Measurements from ENCODE around the gene PSMA6. TPM values are rescaled to one million over a fixed set of nuclear protein-coding genes. Genes with fewer than 3 reads are reported as not detected.

PSMA6 gene
- total RNA-seq, 4 donors from 2014 or later = 70.5 to 143 (median 112) TPM

DNA sequence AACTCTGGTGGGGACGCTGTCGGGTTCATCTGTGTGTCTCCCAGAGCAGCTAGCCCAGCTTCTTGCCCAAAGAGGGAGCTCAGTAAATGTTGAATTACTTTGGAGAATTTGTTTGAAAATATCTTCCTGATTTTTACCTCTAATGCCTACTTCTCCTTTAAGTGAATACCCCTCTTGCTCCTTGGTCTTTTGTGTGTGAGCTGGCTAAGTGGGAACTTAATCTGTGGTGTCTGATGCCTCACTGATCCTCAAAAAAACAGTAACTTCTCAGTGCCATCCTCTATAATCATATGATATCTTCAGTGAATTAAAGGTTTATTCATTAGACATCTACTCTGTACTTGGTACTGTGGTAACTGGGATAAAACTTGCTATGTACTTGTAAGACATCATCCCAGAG is 7.7 kb upstream of the PSMA6 start:
- no peaks in the 10 kb centered on the region for H3K9me3 ChIP-seq
- H3K36me3 ChIP-seq = no peaks in the 10 kb centered on the region
- intact Hi-C loops (cut with DNase I) = no loop called here
- TF ChIP-seq POLR2A (IDR thresholded peaks at IDR 0.05; ENCODE audit: low read depth) = no peak
- no peak for TF ChIP-seq POLR2AphosphoS5 (IDR thresholded peaks at IDR 0.05)
- TF ChIP-seq EP300 (IDR thresholded peaks at IDR 0.05) = no peak
- TF ChIP-seq, protein P1, sequence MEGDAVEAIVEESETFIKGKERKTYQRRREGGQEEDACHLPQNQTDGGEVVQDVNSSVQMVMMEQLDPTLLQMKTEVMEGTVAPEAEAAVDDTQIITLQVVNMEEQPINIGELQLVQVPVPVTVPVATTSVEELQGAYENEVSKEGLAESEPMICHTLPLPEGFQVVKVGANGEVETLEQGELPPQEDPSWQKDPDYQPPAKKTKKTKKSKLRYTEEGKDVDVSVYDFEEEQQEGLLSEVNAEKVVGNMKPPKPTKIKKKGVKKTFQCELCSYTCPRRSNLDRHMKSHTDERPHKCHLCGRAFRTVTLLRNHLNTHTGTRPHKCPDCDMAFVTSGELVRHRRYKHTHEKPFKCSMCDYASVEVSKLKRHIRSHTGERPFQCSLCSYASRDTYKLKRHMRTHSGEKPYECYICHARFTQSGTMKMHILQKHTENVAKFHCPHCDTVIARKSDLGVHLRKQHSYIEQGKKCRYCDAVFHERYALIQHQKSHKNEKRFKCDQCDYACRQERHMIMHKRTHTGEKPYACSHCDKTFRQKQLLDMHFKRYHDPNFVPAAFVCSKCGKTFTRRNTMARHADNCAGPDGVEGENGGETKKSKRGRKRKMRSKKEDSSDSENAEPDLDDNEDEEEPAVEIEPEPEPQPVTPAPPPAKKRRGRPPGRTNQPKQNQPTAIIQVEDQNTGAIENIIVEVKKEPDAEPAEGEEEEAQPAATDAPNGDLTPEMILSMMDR (IDR thresholded peaks at IDR 0.05) = no peak
- H3K4me3 ChIP-seq = no peak overlapping the region
- no peak for DNase-seq (ENCODE audit: extremely low spot score)
- 100% methylated on average over 2 of the region's 2 CpGs for WGBS
- no peaks in the 10 kb centered on the region for H3K27me3 ChIP-seq
- H3K27ac ChIP-seq (replicated peaks in 1 of 4) = no peak overlapping the region
- peaks cover 0 to 10% (median 2%) of the 10 kb centered on the region in 4 donors for H3K4me1 ChIP-seq

DNA sequence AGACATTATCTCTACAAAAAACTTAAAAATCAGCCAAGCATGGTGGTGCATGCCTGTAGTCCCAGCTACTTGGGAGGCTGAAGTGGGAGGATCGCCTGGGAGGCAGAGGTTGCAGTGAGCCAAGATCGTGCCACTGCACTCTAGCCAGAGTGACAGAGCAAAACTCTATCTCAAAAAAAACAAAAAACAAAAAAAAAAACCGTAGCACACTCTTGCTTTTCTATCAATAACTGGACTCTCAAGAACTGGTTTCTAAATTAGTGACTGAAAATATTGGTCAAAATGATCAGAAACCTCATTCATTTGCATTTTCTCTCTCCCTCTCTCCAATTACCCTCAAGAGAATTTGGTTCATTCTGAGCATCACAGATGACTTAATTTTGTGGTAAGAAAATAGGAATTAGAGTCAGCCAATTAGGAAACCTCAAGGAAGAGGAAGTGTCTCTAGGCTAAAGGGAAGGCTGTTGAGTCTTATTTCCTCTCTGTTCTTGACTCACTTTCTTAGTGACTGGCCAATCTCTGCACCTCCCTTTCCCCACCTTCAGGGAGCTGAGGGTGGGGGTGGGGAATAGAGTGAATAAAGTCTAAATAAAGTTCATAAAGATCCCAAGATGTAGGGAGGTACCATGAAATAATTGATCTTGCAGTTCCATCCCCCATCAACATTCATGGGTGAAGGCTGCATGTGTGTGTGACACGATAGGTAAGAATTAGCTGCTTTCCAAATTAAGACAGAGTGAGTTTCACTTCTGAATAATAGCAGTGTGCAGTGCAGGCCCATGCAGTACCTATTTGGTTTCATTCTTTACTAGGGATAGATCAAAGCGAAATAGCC is 6.8 kb upstream of the PSMA6 start:
- Histone ChIP-seq H3K27ac (replicated peaks in 1 of 4) (no peak overlapping the region), H3K27me3 (no peaks in the 10 kb centered on the region), H3K36me3 (no peaks in the 10 kb centered on the region), H3K9me3 (no peaks in the 10 kb centered on the region), H3K4me1 (peaks cover 0 to 10% (median 2%) of the 10 kb centered on the region in 4 donors), H3K4me3 (no peak overlapping the region)
- 89% methylated on average over 5 of the region's 5 CpGs for WGBS
- TF ChIP-seq, protein P1 (IDR thresholded peaks at IDR 0.05) = no peak
- no peak for TF ChIP-seq EP300 (IDR thresholded peaks at IDR 0.05)
- no peak for TF ChIP-seq POLR2A (IDR thresholded peaks at IDR 0.05; ENCODE audit: low read depth)
- no peak for TF ChIP-seq POLR2AphosphoS5 (IDR thresholded peaks at IDR 0.05)
- DNase-seq (ENCODE audit: extremely low spot score) = no peak
- intact Hi-C loops (cut with DNase I) = no loop called here

- Histone ChIP-seq H3K27ac (replicated peaks in 1 of 4) (no peak overlapping the region), H3K4me3 (no peak overlapping the region), H3K4me1 (peaks cover 1 to 10% (median 3%) of the 10 kb centered on the region in 4 donors), H3K36me3 (no peaks in the 10 kb centered on the region), H3K9me3 (no peaks in the 10 kb centered on the region), H3K27me3 (no peaks in the 10 kb centered on the region)
- TF ChIP-seq, protein P1 (IDR thresholded peaks at IDR 0.05) = no peak
- TF ChIP-seq POLR2A (IDR thresholded peaks at IDR 0.05; ENCODE audit: low read depth) = no peak
- TF ChIP-seq POLR2AphosphoS5 (IDR thresholded peaks at IDR 0.05) = no peak
- no peak for TF ChIP-seq EP300 (IDR thresholded peaks at IDR 0.05)
- no peak for DNase-seq (ENCODE audit: extremely low spot score)
- intact Hi-C loops (cut with DNase I) = no loop called here
- WGBS = 71% methylated on average over 8 of the region's 8 CpGs
Observed at GRCh38 chr14:35286003-35286600, 6.1 kb upstream of the PSMA6 start.

DNA sequence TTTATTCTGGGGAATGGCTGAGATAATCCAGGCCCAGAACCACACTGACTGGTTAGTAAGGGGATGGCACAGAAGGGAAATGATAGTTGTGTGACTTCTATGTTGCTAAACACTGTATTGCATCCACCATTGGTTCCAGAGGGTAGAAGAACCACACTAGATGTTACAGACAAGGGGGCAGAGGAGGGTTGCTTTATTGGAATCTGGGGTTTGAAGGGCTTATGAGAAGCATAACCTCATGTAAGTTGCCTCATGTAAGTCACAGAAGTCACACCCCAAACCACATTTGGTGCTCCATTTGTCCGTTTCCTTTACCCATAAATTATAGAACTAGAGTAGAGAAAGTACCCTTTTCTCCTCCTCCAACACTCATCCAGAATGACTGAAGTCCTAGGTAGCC is 5.5 kb upstream of the PSMA6 start:
- DNase-seq (ENCODE audit: extremely low spot score) = no peak
- Histone ChIP-seq H3K4me3 (no peak overlapping the region), H3K27me3 (no peaks in the 10 kb centered on the region), H3K9me3 (no peaks in the 10 kb centered on the region), H3K27ac (replicated peaks in 1 of 4) (no peak overlapping the region), H3K4me1 (peaks cover 7 to 16% (median 8%) of the 10 kb centered on the region in 4 donors), H3K36me3 (no peaks in the 10 kb centered on the region)
- intact Hi-C loops (cut with DNase I) = no loop called here
- 72% methylated on average over 1 of the region's 1 CpG for WGBS
- TF ChIP-seq POLR2A (IDR thresholded peaks at IDR 0.05; ENCODE audit: low read depth) = no peak
- no peak for TF ChIP-seq EP300 (IDR thresholded peaks at IDR 0.05)
- no peak for TF ChIP-seq POLR2AphosphoS5 (IDR thresholded peaks at IDR 0.05)
- TF ChIP-seq, protein P1 (IDR thresholded peaks at IDR 0.05) = no peak

All from esophagus muscularis mucosa (tissue), 4 donors.